DOHH2 (cell line): ENCODE results near the gene IFIT3.

Experiments
- EZH2phosphoT487 ChIP-seq: fragments of 200-600 bp; sonication (generic); IDR thresholded peaks from 2 replicates; pipeline ENCODE4 v1.6.1; 2017; ENCODE audit warnings: borderline replicate concordance, mild to moderate bottlenecking, antibody characterized with exemption, low read length, moderate library complexity, mixed read lengths
- TF ChIP-seq, protein P1 (sequence below): fragments of 200-600 bp; sonication (generic); IDR thresholded peaks from one replicate; pipeline ENCODE4 v1.5.1; 2014; ENCODE audit warnings: antibody characterized with exemption, mild to moderate bottlenecking, low read depth, low read length; ENCODE audit not compliant: poor library complexity, severe bottlenecking

DNA sequence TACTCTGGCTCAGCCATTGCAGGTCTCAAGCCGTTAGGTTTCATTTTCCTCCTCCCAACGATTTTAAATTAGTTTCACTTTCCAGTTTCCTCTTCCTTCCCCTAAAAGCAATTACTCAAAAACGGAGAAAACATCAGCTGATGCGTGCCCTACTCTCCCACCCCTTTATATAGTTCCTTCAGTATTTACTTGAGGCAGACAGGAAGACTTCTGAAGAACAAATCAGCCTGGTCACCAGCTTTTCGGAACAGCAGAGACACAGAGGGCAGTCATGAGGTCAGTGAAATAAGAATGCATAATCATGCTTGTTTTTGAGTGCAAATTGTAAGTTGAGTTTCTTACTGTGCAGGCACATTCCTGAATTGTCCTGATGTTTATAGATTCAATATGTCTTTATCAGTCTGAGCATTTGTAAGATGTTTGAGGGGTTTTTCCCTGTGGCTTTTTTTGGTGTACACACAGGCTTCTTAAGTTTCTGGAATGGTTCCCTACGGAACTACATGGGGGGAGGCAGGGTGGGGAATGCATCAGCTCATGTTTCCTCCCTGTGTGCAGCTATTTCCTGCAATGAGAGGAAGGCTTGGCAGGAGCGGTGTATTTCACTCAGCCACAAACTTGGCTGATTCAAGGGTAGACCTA, at the start of gene IFIT3:
- TF ChIP-seq, protein P1, sequence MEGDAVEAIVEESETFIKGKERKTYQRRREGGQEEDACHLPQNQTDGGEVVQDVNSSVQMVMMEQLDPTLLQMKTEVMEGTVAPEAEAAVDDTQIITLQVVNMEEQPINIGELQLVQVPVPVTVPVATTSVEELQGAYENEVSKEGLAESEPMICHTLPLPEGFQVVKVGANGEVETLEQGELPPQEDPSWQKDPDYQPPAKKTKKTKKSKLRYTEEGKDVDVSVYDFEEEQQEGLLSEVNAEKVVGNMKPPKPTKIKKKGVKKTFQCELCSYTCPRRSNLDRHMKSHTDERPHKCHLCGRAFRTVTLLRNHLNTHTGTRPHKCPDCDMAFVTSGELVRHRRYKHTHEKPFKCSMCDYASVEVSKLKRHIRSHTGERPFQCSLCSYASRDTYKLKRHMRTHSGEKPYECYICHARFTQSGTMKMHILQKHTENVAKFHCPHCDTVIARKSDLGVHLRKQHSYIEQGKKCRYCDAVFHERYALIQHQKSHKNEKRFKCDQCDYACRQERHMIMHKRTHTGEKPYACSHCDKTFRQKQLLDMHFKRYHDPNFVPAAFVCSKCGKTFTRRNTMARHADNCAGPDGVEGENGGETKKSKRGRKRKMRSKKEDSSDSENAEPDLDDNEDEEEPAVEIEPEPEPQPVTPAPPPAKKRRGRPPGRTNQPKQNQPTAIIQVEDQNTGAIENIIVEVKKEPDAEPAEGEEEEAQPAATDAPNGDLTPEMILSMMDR = no peak
- no peak for TF ChIP-seq EZH2phosphoT487
